Measurements from ENCODE around the gene ARFGAP2. TPM values are rescaled to one million over a fixed set of nuclear protein-coding genes. Genes with fewer than 3 reads are reported as not detected.

ARFGAP2 gene
- total RNA-seq, 1 experiment from 2014 or later, result 73.5 TPM

DNA sequence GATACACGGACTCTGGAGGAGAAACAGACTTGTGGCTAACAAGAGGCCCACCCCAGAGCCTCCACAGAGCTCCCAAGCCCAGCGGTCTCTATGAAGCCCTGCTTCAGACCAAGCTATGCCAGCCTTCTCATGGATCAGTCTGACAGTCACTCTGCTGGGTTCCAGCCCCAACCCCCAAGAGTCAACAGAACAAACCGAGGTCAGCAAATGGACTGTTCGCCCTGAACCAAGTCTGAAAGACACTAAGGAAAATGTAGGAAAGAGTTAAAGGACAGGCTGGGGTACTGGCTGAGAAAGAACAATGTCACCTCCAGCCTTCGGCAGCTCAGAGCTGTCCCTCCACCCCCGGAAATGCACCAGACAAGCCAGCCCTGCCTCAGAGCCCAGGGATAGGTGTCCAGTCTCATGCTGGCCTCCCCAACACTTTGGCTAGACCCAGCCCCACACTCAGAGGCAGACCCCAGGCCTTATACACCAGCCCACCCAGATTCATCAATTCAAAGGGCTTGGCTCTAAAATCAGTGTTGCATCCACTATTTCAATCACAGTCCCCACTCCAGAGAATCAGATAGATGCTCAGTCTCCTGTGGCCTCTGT, 3.8 kb downstream of the ARFGAP2 start:
- BruUV-seq (replicated peaks), result no TSS peak
- intact Hi-C loops (cut with micrococcal nuclease), result no loop called here

More for the DNA sequence above, 3.8 kb downstream of the ARFGAP2 start:
- no peak for DNase-seq (ENCODE audit: low read depth, low spot score)
- ChIA-PET CTCF (no interaction called here), POLR2A (no interaction called here), RAD21 (ENCODE audit: low non-redundant PET in 1 of 2, low total read pairs in 2 of 2, uncharacterized antibody in 2 of 2, unreplicated experiment in 2 of 2) (no interaction called here)
- peaks cover 25 to 43% of the 10 kb centered on the region in 2 experiments for H3K36me3 ChIP-seq (ENCODE audit: control insufficient read depth in 1 of 2, insufficient read depth in 2 of 2, low read length in 2 of 2)
- H3K27me3 ChIP-seq (ENCODE audit: insufficient read depth, low read length), result no peaks in the 10 kb centered on the region
- no peak overlapping the region for H3K9ac ChIP-seq (ENCODE audit: low read length)
- no peak for ATAC-seq
- no peak overlapping the region for H2AFZ ChIP-seq (ENCODE audit: low read depth, low read length, poor library complexity, severe bottlenecking)
- H3K9me2 ChIP-seq (ENCODE audit: insufficient read depth), result no peaks in the 10 kb centered on the region
- H3K4me3 ChIP-seq (replicated peaks in 1 of 2; ENCODE audit: low read depth in 1 of 2, low read length in 2 of 2), result no peak overlapping the region
- TF ChIP-seq EZH2phosphoT487 (IDR thresholded peaks at IDR 0.05; ENCODE audit: borderline replicate concordance) (no peak), SP1 (IDR thresholded peaks at IDR 0.05; ENCODE audit: low read depth) (no peak), POLR2AphosphoS5 (IDR thresholded peaks at IDR 0.05; ENCODE audit: low read depth, low read length) (no peak), ELF1 (IDR thresholded peaks at IDR 0.05; ENCODE audit: borderline replicate concordance, low read depth) (no peak), CEBPB (IDR thresholded peaks at IDR 0.05; ENCODE audit: low read depth) (no peak), CBX3 (IDR thresholded peaks at IDR 0.05; ENCODE audit: low read depth) (no peak), ZNF274 (IDR thresholded peaks at IDR 0.05; ENCODE audit: low read depth, low read length) (no peak), JUND (IDR thresholded peaks at IDR 0.05) (no peak), POLR2A (IDR thresholded peaks at IDR 0.05; ENCODE audit: borderline replicate concordance, extremely low read depth, insufficient read depth, insufficient read length) (no peak), ZFX (IDR thresholded peaks at IDR 0.05) (no peak), YY1 (IDR thresholded peaks at IDR 0.05; ENCODE audit: extremely low read depth, insufficient replicate concordance, low read depth, low read length) (no peak), EGR1 (IDR thresholded peaks at IDR 0.05; ENCODE audit: low read depth) (no peak), TCF7L2 (IDR thresholded peaks at IDR 0.05; ENCODE audit: borderline replicate concordance, extremely low read depth, insufficient read depth, insufficient read length) (no peak)
- TF ChIP-seq, protein P1, sequence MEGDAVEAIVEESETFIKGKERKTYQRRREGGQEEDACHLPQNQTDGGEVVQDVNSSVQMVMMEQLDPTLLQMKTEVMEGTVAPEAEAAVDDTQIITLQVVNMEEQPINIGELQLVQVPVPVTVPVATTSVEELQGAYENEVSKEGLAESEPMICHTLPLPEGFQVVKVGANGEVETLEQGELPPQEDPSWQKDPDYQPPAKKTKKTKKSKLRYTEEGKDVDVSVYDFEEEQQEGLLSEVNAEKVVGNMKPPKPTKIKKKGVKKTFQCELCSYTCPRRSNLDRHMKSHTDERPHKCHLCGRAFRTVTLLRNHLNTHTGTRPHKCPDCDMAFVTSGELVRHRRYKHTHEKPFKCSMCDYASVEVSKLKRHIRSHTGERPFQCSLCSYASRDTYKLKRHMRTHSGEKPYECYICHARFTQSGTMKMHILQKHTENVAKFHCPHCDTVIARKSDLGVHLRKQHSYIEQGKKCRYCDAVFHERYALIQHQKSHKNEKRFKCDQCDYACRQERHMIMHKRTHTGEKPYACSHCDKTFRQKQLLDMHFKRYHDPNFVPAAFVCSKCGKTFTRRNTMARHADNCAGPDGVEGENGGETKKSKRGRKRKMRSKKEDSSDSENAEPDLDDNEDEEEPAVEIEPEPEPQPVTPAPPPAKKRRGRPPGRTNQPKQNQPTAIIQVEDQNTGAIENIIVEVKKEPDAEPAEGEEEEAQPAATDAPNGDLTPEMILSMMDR (IDR thresholded peaks at IDR 0.05 in 2 of 3, conservative IDR thresholded peaks at IDR 0.05 in 1 of 3; ENCODE audit: borderline replicate concordance in 1 of 3, insufficient read depth in 1 of 3, low read depth in 2 of 3, low read length in 2 of 3), result no peak
- TF ChIP-seq, protein P2, sequence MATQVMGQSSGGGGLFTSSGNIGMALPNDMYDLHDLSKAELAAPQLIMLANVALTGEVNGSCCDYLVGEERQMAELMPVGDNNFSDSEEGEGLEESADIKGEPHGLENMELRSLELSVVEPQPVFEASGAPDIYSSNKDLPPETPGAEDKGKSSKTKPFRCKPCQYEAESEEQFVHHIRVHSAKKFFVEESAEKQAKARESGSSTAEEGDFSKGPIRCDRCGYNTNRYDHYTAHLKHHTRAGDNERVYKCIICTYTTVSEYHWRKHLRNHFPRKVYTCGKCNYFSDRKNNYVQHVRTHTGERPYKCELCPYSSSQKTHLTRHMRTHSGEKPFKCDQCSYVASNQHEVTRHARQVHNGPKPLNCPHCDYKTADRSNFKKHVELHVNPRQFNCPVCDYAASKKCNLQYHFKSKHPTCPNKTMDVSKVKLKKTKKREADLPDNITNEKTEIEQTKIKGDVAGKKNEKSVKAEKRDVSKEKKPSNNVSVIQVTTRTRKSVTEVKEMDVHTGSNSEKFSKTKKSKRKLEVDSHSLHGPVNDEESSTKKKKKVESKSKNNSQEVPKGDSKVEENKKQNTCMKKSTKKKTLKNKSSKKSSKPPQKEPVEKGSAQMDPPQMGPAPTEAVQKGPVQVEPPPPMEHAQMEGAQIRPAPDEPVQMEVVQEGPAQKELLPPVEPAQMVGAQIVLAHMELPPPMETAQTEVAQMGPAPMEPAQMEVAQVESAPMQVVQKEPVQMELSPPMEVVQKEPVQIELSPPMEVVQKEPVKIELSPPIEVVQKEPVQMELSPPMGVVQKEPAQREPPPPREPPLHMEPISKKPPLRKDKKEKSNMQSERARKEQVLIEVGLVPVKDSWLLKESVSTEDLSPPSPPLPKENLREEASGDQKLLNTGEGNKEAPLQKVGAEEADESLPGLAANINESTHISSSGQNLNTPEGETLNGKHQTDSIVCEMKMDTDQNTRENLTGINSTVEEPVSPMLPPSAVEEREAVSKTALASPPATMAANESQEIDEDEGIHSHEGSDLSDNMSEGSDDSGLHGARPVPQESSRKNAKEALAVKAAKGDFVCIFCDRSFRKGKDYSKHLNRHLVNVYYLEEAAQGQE (IDR thresholded peaks at IDR 0.05; ENCODE audit: low read depth), result no peak
- TF ChIP-seq, protein P3, sequence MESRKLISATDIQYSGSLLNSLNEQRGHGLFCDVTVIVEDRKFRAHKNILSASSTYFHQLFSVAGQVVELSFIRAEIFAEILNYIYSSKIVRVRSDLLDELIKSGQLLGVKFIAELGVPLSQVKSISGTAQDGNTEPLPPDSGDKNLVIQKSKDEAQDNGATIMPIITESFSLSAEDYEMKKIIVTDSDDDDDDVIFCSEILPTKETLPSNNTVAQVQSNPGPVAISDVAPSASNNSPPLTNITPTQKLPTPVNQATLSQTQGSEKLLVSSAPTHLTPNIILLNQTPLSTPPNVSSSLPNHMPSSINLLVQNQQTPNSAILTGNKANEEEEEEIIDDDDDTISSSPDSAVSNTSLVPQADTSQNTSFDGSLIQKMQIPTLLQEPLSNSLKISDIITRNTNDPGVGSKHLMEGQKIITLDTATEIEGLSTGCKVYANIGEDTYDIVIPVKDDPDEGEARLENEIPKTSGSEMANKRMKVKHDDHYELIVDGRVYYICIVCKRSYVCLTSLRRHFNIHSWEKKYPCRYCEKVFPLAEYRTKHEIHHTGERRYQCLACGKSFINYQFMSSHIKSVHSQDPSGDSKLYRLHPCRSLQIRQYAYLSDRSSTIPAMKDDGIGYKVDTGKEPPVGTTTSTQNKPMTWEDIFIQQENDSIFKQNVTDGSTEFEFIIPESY (IDR thresholded peaks at IDR 0.05; ENCODE audit: extremely low read depth, insufficient replicate concordance, low read length), result no peak
- no peak overlapping the region for H3K4me2 ChIP-seq (ENCODE audit: low read length)
- H3K4me1 ChIP-seq (ENCODE audit: control insufficient read depth in 1 of 2, insufficient read depth in 2 of 2, low read length in 2 of 2), result peaks cover 9 to 20% of the 10 kb centered on the region in 2 experiments; a peak in 3 of 4 replicates
- H3K79me2 ChIP-seq (ENCODE audit: insufficient read depth, low read length), result peaks cover 79% of the 10 kb centered on the region
- no peaks in the 10 kb centered on the region for H3K9me3 ChIP-seq (ENCODE audit: control insufficient read depth in 1 of 2, insufficient read depth in 1 of 2, low read depth in 1 of 2, low read length in 2 of 2)
- no peak overlapping the region for H3K27ac ChIP-seq (ENCODE audit: low read depth, low read length)
- no peaks in the 10 kb centered on the region for H4K20me1 ChIP-seq (ENCODE audit: insufficient read depth)
